IMR-90 (cell line): ENCODE results near the gene S100B. TPM values are rescaled to one million over a fixed set of nuclear protein-coding genes. Genes with fewer than 3 reads are reported as not detected.

Experiments
- ATAC-seq: fragments of 200-7000 bp; cut with Tn5 transposase; 2 replicates; pipeline ENCODE4 v1.9.1; 2020; ENCODE audit warnings: low read depth, mild to moderate bottlenecking, moderate library complexity
- BruUV-seq: library from RNA; stranded (reverse); fragments of 400-500 nt; replicated peaks from 2 replicates; lab custom pipeline; 2021; lab: Mats Ljungman, UMichigan
- CTCF ChIA-PET: fragments of 300-600 bp; formaldehyde crosslinking; extraction: SDS; loops from one replicate; lab custom pipeline; 2021; ENCODE audit warnings: antibody characterized with exemption; lab: Yijun Ruan, JAX
- POLR2A ChIA-PET: fragments of 300-600 bp; sonication (Branson Sonifier 250); formaldehyde crosslinking; loops from one replicate; lab custom pipeline; 2022; ENCODE audit warnings: antibody characterized with exemption; ENCODE audit not compliant: unreplicated experiment; lab: Charles Lee
- DNase-seq: peaks from one replicate; pipeline ENCODE4 v3.0.0; 2013
- H2AFZ ChIP-seq: replicated peaks from 2 replicates; pipeline ENCODE3; 2013; ENCODE audit warnings: low read length, mild to moderate bottlenecking; ENCODE audit not compliant: poor library complexity
- H2AK5ac ChIP-seq: 2 replicates; pipeline ENCODE4 v1.6.1; 2013; ENCODE audit warnings: low read depth, low read length, inconsistent platforms
- H2AK9ac ChIP-seq: replicated peaks from 2 replicates; pipeline ENCODE3; 2013; ENCODE audit warnings: mild to moderate bottlenecking, low read depth, low read length, moderate library complexity; ENCODE audit not compliant: poor library complexity
- H2BK120ac ChIP-seq: 2 replicates; pipeline ENCODE4 v1.6.1; 2013; ENCODE audit warnings: low read depth, low read length, inconsistent platforms
- H2BK15ac ChIP-seq: 3 replicates; pipeline ENCODE4 v1.6.1; 2013; ENCODE audit warnings: low read depth, low read length, inconsistent platforms
- H2BK20ac ChIP-seq: 2 replicates; pipeline ENCODE4 v1.6.1; 2013; ENCODE audit warnings: low read depth, mild to moderate bottlenecking, inconsistent platforms, low read length, moderate library complexity
- H2BK5ac ChIP-seq: 2 replicates; pipeline ENCODE4 v1.6.1; 2013; ENCODE audit warnings: mild to moderate bottlenecking, low read depth, low read length, inconsistent platforms; ENCODE audit not compliant: poor library complexity, severe bottlenecking
- H3K14ac ChIP-seq: replicated peaks from 2 replicates; pipeline ENCODE4 v1.6.1; 2013; ENCODE audit warnings: low read depth, low read length, inconsistent platforms
- H3K18ac ChIP-seq: 2 replicates; pipeline ENCODE4 v1.6.1; 2013; ENCODE audit warnings: low read depth, low read length, control low read depth
- H3K23ac ChIP-seq: 2 replicates; pipeline ENCODE4 v1.6.1; 2013; ENCODE audit warnings: low read depth, low read length, inconsistent platforms
- H3K27ac ChIP-seq: 2 replicates; pipeline ENCODE4 v1.5.1; 2013; ENCODE audit warnings: mild to moderate bottlenecking, control low read depth, low read length; ENCODE audit not compliant: insufficient read depth
- H3K27me3 ChIP-seq: 2 replicates; pipeline ENCODE4 v1.6.1; 2013; ENCODE audit warnings: low read length; ENCODE audit not compliant: control insufficient read depth, insufficient read depth
- H3K36me3 ChIP-seq: 2 replicates; pipeline ENCODE4 v1.6.1; 2013; ENCODE audit warnings: low read length, mixed read lengths; ENCODE audit not compliant: control insufficient read depth, insufficient read depth
- H3K4ac ChIP-seq: 2 replicates; pipeline ENCODE4 v1.6.1; 2013; ENCODE audit warnings: low read depth, low read length, inconsistent platforms
- H3K4me1 ChIP-seq: 2 replicates; pipeline ENCODE4 v1.6.1; 2013; ENCODE audit warnings: low read length, mixed read lengths; ENCODE audit not compliant: control insufficient read depth, insufficient read depth
- H3K4me2 ChIP-seq: 2 replicates; pipeline ENCODE4 v1.6.1; 2013; ENCODE audit warnings: low read depth, mild to moderate bottlenecking, control low read depth, low read length, moderate library complexity
- H3K4me3 ChIP-seq: 2 replicates; pipeline ENCODE4 v1.5.1; 2013; ENCODE audit warnings: low read depth, mild to moderate bottlenecking, control low read depth, low read length, moderate library complexity; ENCODE audit not compliant: insufficient read depth
- H3K56ac ChIP-seq: 2 replicates; pipeline ENCODE4 v1.6.1; 2013; ENCODE audit warnings: low read length, inconsistent platforms; ENCODE audit not compliant: insufficient read depth; ENCODE audit errors: extremely low read depth
- H3K79me1 ChIP-seq, 2 experiments: 2 replicates each; pipeline ENCODE4 v1.6.1; 2013; ENCODE audit warnings: low read length in 2 of 2, inconsistent platforms in 1 of 2, low read depth in 1 of 2
- H3K9ac ChIP-seq: 2 replicates; pipeline ENCODE4 v1.6.1; 2013; ENCODE audit warnings: low read depth, low read length, control low read depth
- H3K9me1 ChIP-seq: 2 replicates; pipeline ENCODE4 v1.6.1; 2013; ENCODE audit warnings: low read length, inconsistent platforms; ENCODE audit not compliant: insufficient read depth
- H3K9me3 ChIP-seq: 2 replicates; pipeline ENCODE4 v1.6.1; 2013; ENCODE audit warnings: low read length; ENCODE audit not compliant: control insufficient read depth, insufficient read depth
- H4K20me1 ChIP-seq: 2 replicates; pipeline ENCODE4 v1.6.1; 2013; ENCODE audit warnings: low read length, inconsistent platforms; ENCODE audit not compliant: insufficient read depth
- H4K5ac ChIP-seq: 2 replicates; pipeline ENCODE4 v1.6.1; 2013; ENCODE audit warnings: mild to moderate bottlenecking, low read depth, low read length, control low read depth
- H4K8ac ChIP-seq, 2 experiments: 2 replicates each; pipeline ENCODE4 v1.6.1; 2013; ENCODE audit warnings: low read depth in 2 of 2, low read length in 2 of 2, control low read depth in 1 of 2, inconsistent platforms in 1 of 2
- H4K91ac ChIP-seq: 2 replicates; pipeline ENCODE4 v1.6.1; 2013; ENCODE audit warnings: low read depth, low read length, inconsistent platforms; ENCODE audit not compliant: insufficient read depth
- BHLHE40 ChIP-seq: fragments of 150-350 bp; IDR thresholded peaks from 2 replicates; pipeline ENCODE4 v1.6.1; 2016; ENCODE audit warnings: mild to moderate bottlenecking, low read depth, low read length
- CEBPB ChIP-seq: IDR thresholded peaks from 2 replicates; pipeline ENCODE4 v1.6.1; 2012; ENCODE audit warnings: low read depth, low read length, improper control_type of control experiment
- ELK1 ChIP-seq: fragments of 150-350 bp; IDR thresholded peaks from 2 replicates; pipeline ENCODE4 v1.6.1; 2016; ENCODE audit warnings: low read depth, mild to moderate bottlenecking, low read length, moderate library complexity, borderline replicate concordance
- FOS ChIP-seq: fragments of 150-350 bp; IDR thresholded peaks from 2 replicates; pipeline ENCODE4 v1.6.1; 2016; ENCODE audit warnings: low read depth, low read length
- MAFK ChIP-seq: IDR thresholded peaks from 2 replicates; pipeline ENCODE4 v1.6.1; 2012; ENCODE audit warnings: low read depth, low read length, improper control_type of control experiment
- MAZ ChIP-seq: IDR thresholded peaks from 2 replicates; pipeline ENCODE4 v1.6.1; 2012; ENCODE audit warnings: low read depth, mild to moderate bottlenecking, low read length, improper control_type of control experiment, moderate library complexity, borderline replicate concordance
- MXI1 ChIP-seq: IDR thresholded peaks from 2 replicates; pipeline ENCODE4 v1.6.1; 2012; ENCODE audit warnings: low read depth, mild to moderate bottlenecking, low read length, moderate library complexity, borderline replicate concordance
- POLR2A ChIP-seq: IDR thresholded peaks from 2 replicates; pipeline ENCODE4 v1.6.1; 2012; ENCODE audit warnings: mild to moderate bottlenecking, low read depth, low read length
- RAD21 ChIP-seq: IDR thresholded peaks from 2 replicates; pipeline ENCODE4 v1.6.1; 2012; ENCODE audit warnings: low read length, improper control_type of control experiment
- RCOR1 ChIP-seq: IDR thresholded peaks from 2 replicates; pipeline ENCODE4 v1.6.1; 2012; ENCODE audit warnings: mild to moderate bottlenecking, low read length, improper control_type of control experiment; ENCODE audit not compliant: insufficient replicate concordance
- RFX5 ChIP-seq: IDR thresholded peaks from 2 replicates; pipeline ENCODE4 v1.8.0; 2012; ENCODE audit warnings: low read depth, mild to moderate bottlenecking, low read length, moderate library complexity
- USF2 ChIP-seq: fragments of 150-350 bp; IDR thresholded peaks from 2 replicates; pipeline ENCODE4 v1.6.1; 2017; ENCODE audit warnings: mild to moderate bottlenecking, antibody characterized with exemption, low read length, low read depth
- WGBS, 2 experiments: methylation state at CpG; one replicate each; pipeline versions ENCODE4 v1.1.5 to v1.1.7; 2013; ENCODE audit warnings: missing lambda C conversion rate in 2 of 2; ENCODE audit not compliant: insufficient read length in 1 of 2; ENCODE audit errors: extremely low coverage in 2 of 2; 5-methylcytosine and 5-hydroxymethylcytosine counted together
- dilution Hi-C: fragments of 300-500 bp; cut with HindIII; formaldehyde crosslinking; loops from one replicate; pipeline ENCODE4 v1.14.3; 2018; ENCODE audit warnings: low sequenced_read_pairs; ENCODE audit not compliant: unreplicated experiment
- in situ Hi-C: fragments of 300-500 bp; cut with MboI; formaldehyde crosslinking; loops from 3 replicates; pipeline ENCODE4 v1.14.3; 2019; ENCODE audit warnings: low sequenced_read_pairs, inconsistent platforms, mixed read lengths
- intact Hi-C: fragments of 100-400 bp; cut with micrococcal nuclease; formaldehyde crosslinking; loops from 2 replicates; pipeline ENCODE4 v1.10.0; 2022
- polyA plus RNA-seq, 3 experiments: library from polyadenylated mRNA; depleted of rRNA; stranded (reverse); fragments of >200 nt; gene quantifications; 2 replicates each; pipeline ENCODE4 v1.2.3, GENCODE V29; 2012; ENCODE audit warnings: low replicate concordance in 1 of 3
- total RNA-seq: library from RNA; depleted of rRNA; stranded (reverse); fragments of >200 nt; gene quantifications from 2 replicates; pipeline ENCODE4 v1.2.3, GENCODE V29; 2012
- TF ChIP-seq, protein P1 (sequence below): conservative IDR thresholded peaks from 2 replicates; pipeline ENCODE4 v1.5.1; 2012; ENCODE audit warnings: mild to moderate bottlenecking, low read depth, low read length, improper control_type of control experiment

The S100B gene
- total and polyA plus RNA-seq, 2 of the 4 experiments (the other 2 are of a cell fraction), result 0.18 to 0.26 TPM

GRCh38 chr21:46600978-46601377 lies 3.9 kb downstream of the S100B start:
- H2BK20ac ChIP-seq, result no peak overlapping the region
- ATAC-seq, result no peak
- H2AFZ ChIP-seq, result no peak overlapping the region

More at GRCh38 chr21:46600978-46601377, 3.9 kb downstream of the S100B start:
- H3K27me3 ChIP-seq, result peaks cover 2% of the 10 kb centered on the region
- BruUV-seq, result no TSS peak
- H3K9ac ChIP-seq, result no peak overlapping the region
- H3K56ac ChIP-seq, result no peak overlapping the region
- H4K8ac ChIP-seq, result no peak overlapping the region; a peak in 1 of 4 replicates
- WGBS, 2 experiments, result 100% methylated on average over 1 of the region's 9 CpGs; no CpG with 5 or more reads in 1 of the 2 experiments
- no peak overlapping the region for H4K5ac ChIP-seq
- intact Hi-C loops, result no loop called here
- no peak overlapping the region for H2BK120ac ChIP-seq
- H2AK9ac ChIP-seq, result no peak overlapping the region
- no peak overlapping the region for H4K91ac ChIP-seq
- peaks cover 6% of the 10 kb centered on the region for H3K4me1 ChIP-seq
- POLR2A ChIA-PET, result no interaction called here
- H3K9me1 ChIP-seq, result peaks cover 8% of the 10 kb centered on the region; the same call in 1 of the 2 replicates
- H3K23ac ChIP-seq, result no peak overlapping the region
- no peak overlapping the region for H2BK15ac ChIP-seq
- in situ Hi-C loops, result no loop called here
- no peak for TF ChIP-seq CEBPB
- no peak for TF ChIP-seq POLR2A
- TF ChIP-seq USF2, result no peak
- TF ChIP-seq MAZ, result no peak
- no peak for TF ChIP-seq RFX5
- TF ChIP-seq MAFK, result no peak
- TF ChIP-seq FOS, result no peak
- no peak for TF ChIP-seq MXI1
- no peak for TF ChIP-seq BHLHE40
- TF ChIP-seq ELK1, result no peak
- no peak for TF ChIP-seq RAD21
- TF ChIP-seq RCOR1, result no peak
- TF ChIP-seq, protein P1, sequence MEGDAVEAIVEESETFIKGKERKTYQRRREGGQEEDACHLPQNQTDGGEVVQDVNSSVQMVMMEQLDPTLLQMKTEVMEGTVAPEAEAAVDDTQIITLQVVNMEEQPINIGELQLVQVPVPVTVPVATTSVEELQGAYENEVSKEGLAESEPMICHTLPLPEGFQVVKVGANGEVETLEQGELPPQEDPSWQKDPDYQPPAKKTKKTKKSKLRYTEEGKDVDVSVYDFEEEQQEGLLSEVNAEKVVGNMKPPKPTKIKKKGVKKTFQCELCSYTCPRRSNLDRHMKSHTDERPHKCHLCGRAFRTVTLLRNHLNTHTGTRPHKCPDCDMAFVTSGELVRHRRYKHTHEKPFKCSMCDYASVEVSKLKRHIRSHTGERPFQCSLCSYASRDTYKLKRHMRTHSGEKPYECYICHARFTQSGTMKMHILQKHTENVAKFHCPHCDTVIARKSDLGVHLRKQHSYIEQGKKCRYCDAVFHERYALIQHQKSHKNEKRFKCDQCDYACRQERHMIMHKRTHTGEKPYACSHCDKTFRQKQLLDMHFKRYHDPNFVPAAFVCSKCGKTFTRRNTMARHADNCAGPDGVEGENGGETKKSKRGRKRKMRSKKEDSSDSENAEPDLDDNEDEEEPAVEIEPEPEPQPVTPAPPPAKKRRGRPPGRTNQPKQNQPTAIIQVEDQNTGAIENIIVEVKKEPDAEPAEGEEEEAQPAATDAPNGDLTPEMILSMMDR, result no peak
- H2AK5ac ChIP-seq, result no peak overlapping the region
- no peak overlapping the region for H3K18ac ChIP-seq
- no peak overlapping the region for H3K4ac ChIP-seq
- dilution Hi-C loops, result no loop called here
- H2BK5ac ChIP-seq, result no peak overlapping the region
- DNase-seq, result no peak
- H3K9me3 ChIP-seq, result no peaks in the 10 kb centered on the region
- H3K27ac ChIP-seq, result no peak overlapping the region
- H3K79me1 ChIP-seq, result no peaks in the 10 kb centered on the region
- H3K4me2 ChIP-seq, result no peak overlapping the region
- no peak overlapping the region for H3K4me3 ChIP-seq
- no peak overlapping the region for H3K14ac ChIP-seq
- H4K20me1 ChIP-seq, result no peaks in the 10 kb centered on the region
- CTCF ChIA-PET, result no interaction called here
- H3K36me3 ChIP-seq, result no peaks in the 10 kb centered on the region
